Measurements from ENCODE around the gene MRPS25. TPM values are rescaled to one million over a fixed set of nuclear protein-coding genes. Genes with fewer than 3 reads are reported as not detected.
A peak's percentile ranks its signal among the peaks of the same experiment; 100 is the strongest.

Gene MRPS25
- total RNA-seq, 1 experiment from 2014 or later: 53.2 TPM

GRCh38 chr3:15051531-15051930 lies 13.6 kb downstream of the MRPS25 start:
- H3K79me1 ChIP-seq (ENCODE audit: insufficient read depth, low read depth, low read length, poor library complexity, severe bottlenecking): no peaks in the 10 kb centered on the region
- H2BK5ac ChIP-seq (ENCODE audit: insufficient read length, low read length): no peak overlapping the region
- H3K4me3 Mint-ChIP-seq: no peak overlapping the region
- H4K91ac ChIP-seq (ENCODE audit: insufficient read length, low read depth, low read length): no peak overlapping the region
- H4K8ac ChIP-seq (replicated peaks; ENCODE audit: insufficient read length, low read depth, low read length): no peak overlapping the region
- no peaks in the 10 kb centered on the region for H3K4me1 ChIP-seq (ENCODE audit: insufficient read depth, low read length)
- no peak overlapping the region for H3K27ac ChIP-seq (ENCODE audit: insufficient read length, low read depth, low read length)
- no peak overlapping the region for H3K9ac ChIP-seq (ENCODE audit: extremely low read depth, insufficient read length, low read length)
- no peak overlapping the region for H3K4me2 ChIP-seq (ENCODE audit: insufficient read depth, insufficient read length, low read length)
- H3K9me3 Mint-ChIP-seq: no peaks in the 10 kb centered on the region
- no peak overlapping the region for H2AK5ac ChIP-seq (ENCODE audit: insufficient read length, low read length)
- H2BK20ac ChIP-seq (ENCODE audit: low read depth, low read length, poor library complexity, severe bottlenecking): no peak overlapping the region
- WGBS (ENCODE audit: extremely low coverage, insufficient read length, low lambda C conversion rate): no CpG with 5 or more reads among the region's 1 CpG
- no peak overlapping the region for H2BK15ac ChIP-seq (ENCODE audit: low read depth, low read length)
- H2AFZ ChIP-seq (ENCODE audit: low read length): no peak overlapping the region
- peaks cover 2% of the 10 kb centered on the region for H4K20me1 ChIP-seq (ENCODE audit: control insufficient read depth, insufficient read depth, insufficient read length)
- peak; percentile 87 for DNase-seq
- no peak overlapping the region for H3K23ac ChIP-seq (ENCODE audit: insufficient read length, low read depth, low read length)
- no peak overlapping the region for H2BK120ac ChIP-seq (ENCODE audit: low read depth, low read length, poor library complexity, severe bottlenecking)
- TF ChIP-seq, protein P1, sequence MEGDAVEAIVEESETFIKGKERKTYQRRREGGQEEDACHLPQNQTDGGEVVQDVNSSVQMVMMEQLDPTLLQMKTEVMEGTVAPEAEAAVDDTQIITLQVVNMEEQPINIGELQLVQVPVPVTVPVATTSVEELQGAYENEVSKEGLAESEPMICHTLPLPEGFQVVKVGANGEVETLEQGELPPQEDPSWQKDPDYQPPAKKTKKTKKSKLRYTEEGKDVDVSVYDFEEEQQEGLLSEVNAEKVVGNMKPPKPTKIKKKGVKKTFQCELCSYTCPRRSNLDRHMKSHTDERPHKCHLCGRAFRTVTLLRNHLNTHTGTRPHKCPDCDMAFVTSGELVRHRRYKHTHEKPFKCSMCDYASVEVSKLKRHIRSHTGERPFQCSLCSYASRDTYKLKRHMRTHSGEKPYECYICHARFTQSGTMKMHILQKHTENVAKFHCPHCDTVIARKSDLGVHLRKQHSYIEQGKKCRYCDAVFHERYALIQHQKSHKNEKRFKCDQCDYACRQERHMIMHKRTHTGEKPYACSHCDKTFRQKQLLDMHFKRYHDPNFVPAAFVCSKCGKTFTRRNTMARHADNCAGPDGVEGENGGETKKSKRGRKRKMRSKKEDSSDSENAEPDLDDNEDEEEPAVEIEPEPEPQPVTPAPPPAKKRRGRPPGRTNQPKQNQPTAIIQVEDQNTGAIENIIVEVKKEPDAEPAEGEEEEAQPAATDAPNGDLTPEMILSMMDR (conservative IDR thresholded peaks at IDR 0.05): peak; percentile 87
- no peaks in the 10 kb centered on the region for H3K27me3 Mint-ChIP-seq (ENCODE audit: low read depth)
- no peak overlapping the region for H3T11ph ChIP-seq (ENCODE audit: low read length)
- no peaks in the 10 kb centered on the region for H3K9me3 ChIP-seq (ENCODE audit: control insufficient read depth, low read depth, low read length)
- H3K36me3 Mint-ChIP-seq (ENCODE audit: insufficient read depth in 1 of 3, low read depth in 3 of 3): peaks cover 24 to 86% (median 65%) of the 10 kb centered on the region in 3 experiments; a peak in 6 of 7 replicates
- H3K4me1 Mint-ChIP-seq: peaks cover 7 to 10% of the 10 kb centered on the region in 2 experiments; a peak in 3 of 4 replicates
- H3K23me2 ChIP-seq (ENCODE audit: insufficient read length, low read depth, low read length, poor library complexity, severe bottlenecking): no peaks in the 10 kb centered on the region
- H3K27me3 ChIP-seq (ENCODE audit: insufficient read depth, low read length): no peaks in the 10 kb centered on the region
- no peak overlapping the region for H3K18ac ChIP-seq (ENCODE audit: insufficient read length, low read depth, low read length)
- no peak overlapping the region for H3K56ac ChIP-seq (ENCODE audit: insufficient read length, low read depth, low read length)
- no peak overlapping the region for H4K5ac ChIP-seq (ENCODE audit: insufficient read length, low read depth, low read length)
- no peak overlapping the region for H2BK12ac ChIP-seq (ENCODE audit: insufficient read length, low read depth, low read length)
- H3K4ac ChIP-seq (ENCODE audit: low read depth, low read length): no peak overlapping the region
- peaks cover 6% of the 10 kb centered on the region; the same call in 1 of the 2 replicates for H3K79me2 ChIP-seq (ENCODE audit: insufficient read depth, low read length)
- H3K14ac ChIP-seq (ENCODE audit: insufficient read depth, low read length): no peak overlapping the region
- H3K27ac Mint-ChIP-seq: peak overlapping the region in 1 of 3 experiments; percentile 71; a peak in 3 of 7 replicates

Data from H9 (cell line).